Loucy (cell line): Measurements from ENCODE around the gene SCGB3A2.

Experiments
- H2AFZ ChIP-seq: fragments of 200-600 bp; sonication (generic); 2 replicates; pipeline ENCODE4 v1.6.0; 2016; ENCODE audit warnings: antibody characterized with exemption, mild to moderate bottlenecking, low read length, moderate library complexity
- H3F3A ChIP-seq: fragments of 200-600 bp; 2 replicates; pipeline ENCODE4 v1.6.0; 2016; ENCODE audit warnings: antibody characterized with exemption, low read depth, mild to moderate bottlenecking
- H3K27me3 ChIP-seq: fragments of 200-600 bp; sonication (generic); 2 replicates; pipeline ENCODE4 v1.6.1; 2014; ENCODE audit warnings: low read length, mild to moderate bottlenecking; ENCODE audit not compliant: insufficient read depth, poor library complexity, severe bottlenecking
- H3K36me3 ChIP-seq: fragments of 200-600 bp; sonication (generic); 2 replicates; pipeline ENCODE4 v1.6.1; 2016; ENCODE audit warnings: low read length; ENCODE audit not compliant: insufficient read depth
- H3K4me1 ChIP-seq: fragments of 200-600 bp; sonication (generic); 2 replicates; pipeline ENCODE4 v1.5.1; 2014; ENCODE audit warnings: low read length, mild to moderate bottlenecking; ENCODE audit not compliant: insufficient read depth, poor library complexity, severe bottlenecking
- H3K4me2 ChIP-seq: fragments of 200-600 bp; sonication (generic); 2 replicates; pipeline ENCODE4 v1.6.0; 2014; ENCODE audit warnings: antibody characterized with exemption, low read length, low read depth, mild to moderate bottlenecking; ENCODE audit not compliant: poor library complexity, severe bottlenecking
- H3K4me3 ChIP-seq: fragments of 200-600 bp; sonication (generic); 2 replicates; pipeline ENCODE4 v1.5.1; 2014; ENCODE audit warnings: low read length, mild to moderate bottlenecking, mixed read lengths; ENCODE audit not compliant: poor library complexity, severe bottlenecking
- H3K79me2 ChIP-seq: fragments of 200-600 bp; sonication (generic); 2 replicates; pipeline ENCODE4 v1.6.1; 2014; ENCODE audit warnings: low read length; ENCODE audit not compliant: insufficient read depth
- H3K9ac ChIP-seq: fragments of 200-600 bp; sonication (generic); 2 replicates; pipeline ENCODE4 v1.6.0; 2014; ENCODE audit warnings: mild to moderate bottlenecking, low read depth, low read length, moderate library complexity; ENCODE audit not compliant: poor library complexity, severe bottlenecking
- H3K9me2 ChIP-seq: fragments of 200-600 bp; sonication (generic); replicated peaks from 2 replicates; pipeline ENCODE4 v1.6.1; 2016; ENCODE audit warnings: low read depth, low read length, mixed read lengths
- H3K9me3 ChIP-seq: fragments of 200-600 bp; sonication (generic); 2 replicates; pipeline ENCODE4 v1.6.1; 2014; ENCODE audit warnings: mild to moderate bottlenecking, antibody characterized with exemption, low read length, low read depth; ENCODE audit not compliant: insufficient read depth
- H4K20me1 ChIP-seq: fragments of 200-600 bp; sonication (generic); 2 replicates; pipeline ENCODE4 v1.6.0; 2014; ENCODE audit warnings: antibody characterized with exemption, low read length, mild to moderate bottlenecking; ENCODE audit not compliant: insufficient read depth, poor library complexity, severe bottlenecking
- EZH2phosphoT487 ChIP-seq: fragments of 200-600 bp; IDR thresholded peaks from 2 replicates; pipeline ENCODE4 v1.6.1; 2018; ENCODE audit warnings: antibody characterized with exemption, mild to moderate bottlenecking, moderate library complexity, borderline replicate concordance
- TF ChIP-seq, protein P1 (sequence below): fragments of 200-600 bp; sonication (generic); conservative IDR thresholded peaks from 2 replicates; pipeline ENCODE4 v1.5.1; 2014; ENCODE audit warnings: mild to moderate bottlenecking, antibody characterized with exemption, low read length

SCGB3A2 gene

DNA sequence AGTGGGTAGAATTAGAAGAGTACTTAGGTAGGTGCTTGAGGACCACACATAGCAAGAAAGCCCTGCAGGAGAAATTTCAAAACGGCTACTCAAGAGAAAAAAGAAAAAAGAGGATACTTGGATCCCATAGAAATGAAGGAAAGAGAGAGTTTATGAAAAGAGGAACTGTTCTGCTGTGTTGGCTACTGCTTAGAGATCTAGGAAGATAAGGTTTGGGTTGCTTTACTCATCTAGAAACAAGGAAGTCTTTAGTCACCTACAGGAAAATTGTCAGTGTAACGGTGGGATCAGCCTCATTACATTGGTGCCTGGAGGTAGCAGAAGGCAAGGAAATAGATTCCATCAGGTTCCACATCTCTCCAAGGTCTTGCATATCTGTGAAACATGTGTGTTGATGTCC lies 42.6 kb downstream of the SCGB3A2 start:
- no peaks in the 10 kb centered on the region for H3F3A ChIP-seq
- H3K27me3 ChIP-seq, result no peaks in the 10 kb centered on the region
- no peaks in the 10 kb centered on the region for H3K9me3 ChIP-seq
- no peak overlapping the region for H3K9ac ChIP-seq
- TF ChIP-seq EZH2phosphoT487, result no peak
- TF ChIP-seq, protein P1, sequence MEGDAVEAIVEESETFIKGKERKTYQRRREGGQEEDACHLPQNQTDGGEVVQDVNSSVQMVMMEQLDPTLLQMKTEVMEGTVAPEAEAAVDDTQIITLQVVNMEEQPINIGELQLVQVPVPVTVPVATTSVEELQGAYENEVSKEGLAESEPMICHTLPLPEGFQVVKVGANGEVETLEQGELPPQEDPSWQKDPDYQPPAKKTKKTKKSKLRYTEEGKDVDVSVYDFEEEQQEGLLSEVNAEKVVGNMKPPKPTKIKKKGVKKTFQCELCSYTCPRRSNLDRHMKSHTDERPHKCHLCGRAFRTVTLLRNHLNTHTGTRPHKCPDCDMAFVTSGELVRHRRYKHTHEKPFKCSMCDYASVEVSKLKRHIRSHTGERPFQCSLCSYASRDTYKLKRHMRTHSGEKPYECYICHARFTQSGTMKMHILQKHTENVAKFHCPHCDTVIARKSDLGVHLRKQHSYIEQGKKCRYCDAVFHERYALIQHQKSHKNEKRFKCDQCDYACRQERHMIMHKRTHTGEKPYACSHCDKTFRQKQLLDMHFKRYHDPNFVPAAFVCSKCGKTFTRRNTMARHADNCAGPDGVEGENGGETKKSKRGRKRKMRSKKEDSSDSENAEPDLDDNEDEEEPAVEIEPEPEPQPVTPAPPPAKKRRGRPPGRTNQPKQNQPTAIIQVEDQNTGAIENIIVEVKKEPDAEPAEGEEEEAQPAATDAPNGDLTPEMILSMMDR, result no peak
- no peaks in the 10 kb centered on the region for H3K79me2 ChIP-seq
- H3K4me2 ChIP-seq, result no peak overlapping the region
- no peak overlapping the region for H2AFZ ChIP-seq
- H4K20me1 ChIP-seq, result no peaks in the 10 kb centered on the region
- H3K4me3 ChIP-seq, result no peak overlapping the region
- H3K36me3 ChIP-seq, result no peaks in the 10 kb centered on the region
- H3K4me1 ChIP-seq, result no peaks in the 10 kb centered on the region
- H3K9me2 ChIP-seq, result no peaks in the 10 kb centered on the region

DNA sequence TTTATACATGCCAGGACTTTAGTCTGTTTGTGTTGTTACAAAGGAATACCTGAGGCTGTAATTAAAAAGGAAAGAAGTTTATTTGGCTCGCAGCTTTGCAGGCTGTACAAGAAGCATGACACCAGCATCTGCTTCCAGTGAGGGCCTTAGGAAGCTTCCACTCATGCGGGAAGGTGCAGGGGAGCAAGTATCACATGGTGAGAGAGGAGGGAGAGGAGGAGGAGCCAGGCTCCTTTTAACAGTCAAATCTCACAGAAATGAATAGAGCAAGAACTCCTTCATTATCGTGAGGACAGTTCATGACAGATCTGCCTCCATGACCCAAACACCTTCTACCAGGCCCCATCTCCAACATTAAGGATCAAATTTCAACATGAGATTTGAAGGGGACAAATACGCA lies 46.5 kb downstream of the SCGB3A2 start:
- H3K36me3 ChIP-seq, result no peaks in the 10 kb centered on the region
- H2AFZ ChIP-seq, result no peak overlapping the region
- no peaks in the 10 kb centered on the region for H3F3A ChIP-seq
- TF ChIP-seq, protein P1, result no peak
- TF ChIP-seq EZH2phosphoT487, result no peak
- no peaks in the 10 kb centered on the region for H3K9me2 ChIP-seq
- H3K27me3 ChIP-seq, result no peaks in the 10 kb centered on the region
- no peaks in the 10 kb centered on the region for H3K4me1 ChIP-seq
- no peak overlapping the region for H3K4me2 ChIP-seq
- H3K9me3 ChIP-seq, result no peaks in the 10 kb centered on the region
- H3K4me3 ChIP-seq, result no peak overlapping the region
- H4K20me1 ChIP-seq, result no peaks in the 10 kb centered on the region
- H3K79me2 ChIP-seq, result no peaks in the 10 kb centered on the region
- H3K9ac ChIP-seq, result no peak overlapping the region

DNA sequence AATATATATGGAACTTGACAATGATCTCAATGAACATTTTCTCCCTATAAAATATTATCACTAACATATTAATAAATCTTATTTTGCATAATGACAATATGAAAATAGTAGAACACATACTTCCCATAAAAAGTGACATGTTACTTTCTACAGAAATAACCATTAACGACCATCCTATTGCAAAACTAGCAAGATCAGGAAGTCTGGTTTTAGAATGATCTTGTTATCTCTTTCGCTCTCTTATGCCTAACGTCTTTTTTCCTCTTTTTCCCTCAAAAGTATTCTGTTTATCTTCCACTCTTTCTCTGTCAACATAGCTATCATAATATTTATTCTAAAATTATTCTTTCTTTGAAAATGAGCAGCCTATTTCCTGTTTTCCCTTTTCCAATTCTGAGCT lies 49.4 kb downstream of the SCGB3A2 start:
- H3K4me1 ChIP-seq, result no peaks in the 10 kb centered on the region
- H3K36me3 ChIP-seq, result no peaks in the 10 kb centered on the region
- no peaks in the 10 kb centered on the region for H3K27me3 ChIP-seq
- H2AFZ ChIP-seq, result no peak overlapping the region
- H3F3A ChIP-seq, result no peaks in the 10 kb centered on the region
- TF ChIP-seq, protein P1, result no peak
- no peak for TF ChIP-seq EZH2phosphoT487
- no peak overlapping the region for H3K9ac ChIP-seq
- no peaks in the 10 kb centered on the region for H3K9me3 ChIP-seq
- no peaks in the 10 kb centered on the region for H3K79me2 ChIP-seq
- H4K20me1 ChIP-seq, result no peaks in the 10 kb centered on the region
- no peak overlapping the region for H3K4me3 ChIP-seq
- H3K4me2 ChIP-seq, result no peak overlapping the region
- no peaks in the 10 kb centered on the region for H3K9me2 ChIP-seq
